Adipocyte (in vitro differentiated cells): ENCODE data around the gene MYO1A.
"Not testable (repeated sequence)": the region's sequence is repeated elsewhere in the genome, so short reads cannot be mapped to it uniquely, and the experiment has no call there.

ENCODE experiments used
- DNase-seq: peaks from one replicate; pipeline ENCODE4 v3.0.0-alpha.2; 2015; ENCODE audit warnings: low read depth
- H3K27me3 ChIP-seq: replicated peaks from 2 replicates; pipeline ENCODE4 v1.7.0; 2013; ENCODE audit warnings: mild to moderate bottlenecking, low read length, moderate library complexity; ENCODE audit not compliant: control insufficient read depth, insufficient read depth
- H3K36me3 ChIP-seq: 2 replicates; pipeline ENCODE4 v1.7.0; 2013; ENCODE audit warnings: low read length, mild to moderate bottlenecking, moderate library complexity; ENCODE audit not compliant: control insufficient read depth, insufficient read depth, severe bottlenecking
- H3K4me1 ChIP-seq: 2 replicates; pipeline ENCODE4 v1.7.0; 2013; ENCODE audit warnings: mild to moderate bottlenecking, low read length, moderate library complexity; ENCODE audit not compliant: control insufficient read depth, insufficient read depth
- H3K4me3 ChIP-seq: 2 replicates; pipeline ENCODE4 v1.7.0; 2013; ENCODE audit warnings: mild to moderate bottlenecking, low read length, moderate library complexity
- H3K9ac ChIP-seq: 2 replicates; pipeline ENCODE4 v1.7.0; 2013; ENCODE audit warnings: mild to moderate bottlenecking, low read length, moderate library complexity
- H3K9me3 ChIP-seq: 2 replicates; pipeline ENCODE4 v1.7.0; 2013; ENCODE audit warnings: mild to moderate bottlenecking, low read length, moderate library complexity; ENCODE audit not compliant: control insufficient read depth

MYO1A gene

DNA sequence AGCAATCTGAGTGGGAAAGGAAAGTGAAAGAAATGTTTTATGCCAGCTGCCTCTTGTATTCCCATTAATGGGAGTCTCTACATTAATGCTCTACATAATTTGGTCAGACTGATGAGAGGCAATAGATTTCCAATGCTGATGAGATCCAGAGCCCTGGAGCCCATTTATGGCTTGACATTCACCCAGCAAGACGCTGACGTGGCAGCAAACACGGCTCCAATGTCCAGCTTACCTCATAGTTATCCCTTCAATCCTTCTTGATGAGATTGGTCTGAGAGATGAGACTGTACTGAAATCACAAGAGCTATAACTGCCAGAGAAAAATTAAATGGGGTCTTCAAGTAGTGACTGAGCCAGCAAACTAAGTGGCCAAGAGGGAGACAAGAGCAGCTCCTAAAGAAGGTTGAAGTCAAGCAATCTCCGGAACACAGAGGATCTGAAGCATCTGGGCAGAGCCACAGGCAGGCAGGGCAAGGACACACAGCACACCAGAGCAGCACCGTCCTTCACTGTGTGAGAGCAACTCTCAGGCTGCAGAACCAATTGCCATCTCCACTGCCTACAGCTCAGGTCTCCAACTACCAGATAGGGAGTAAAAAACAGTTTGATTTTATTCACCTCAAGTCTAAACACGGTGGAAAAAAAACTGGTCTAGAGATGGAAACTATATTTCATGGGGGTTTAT is 7.3 kb upstream of the MYO1A start:
- H3K27me3 ChIP-seq = no peaks in the 10 kb centered on the region
- H3K4me3 ChIP-seq = no peak overlapping the region
- H3K4me1 ChIP-seq = no peaks in the 10 kb centered on the region
- peaks cover 23% of the 10 kb centered on the region for H3K36me3 ChIP-seq
- no peak for DNase-seq
- H3K9ac ChIP-seq = no peak overlapping the region
- no peaks in the 10 kb centered on the region for H3K9me3 ChIP-seq

GRCh38 chr12:57055824-57056223 is 5.9 kb upstream of the MYO1A start:
- Histone ChIP-seq H3K27me3 (no peaks in the 10 kb centered on the region), H3K9ac (no peak overlapping the region), H3K36me3 (peaks cover 23% of the 10 kb centered on the region), H3K4me3 (no peak overlapping the region), H3K4me1 (no peaks in the 10 kb centered on the region), H3K9me3 (no peaks in the 10 kb centered on the region)
- no peak for DNase-seq

DNA sequence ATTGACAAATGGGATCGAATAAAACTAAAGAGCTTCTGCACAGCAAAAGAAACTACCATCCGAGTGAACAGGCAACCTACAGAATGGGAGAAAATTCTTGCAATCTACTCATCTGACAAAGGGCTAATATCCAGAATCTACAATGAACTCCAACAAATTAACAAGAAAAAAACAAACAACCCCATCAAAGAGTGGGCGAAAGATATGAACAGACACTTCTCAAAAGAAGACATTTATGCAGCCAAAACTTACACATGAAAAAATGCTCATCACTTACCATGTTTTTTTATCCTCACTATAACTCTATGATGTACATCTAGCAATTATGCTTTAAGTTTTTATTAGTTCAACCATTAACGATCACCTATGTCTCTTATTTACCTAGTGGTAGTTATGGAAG is 4.0 kb upstream of the MYO1A start:
- H3K9me3 ChIP-seq, DNase-seq, H3K4me3 ChIP-seq, H3K4me1 ChIP-seq, H3K9ac ChIP-seq, H3K36me3 ChIP-seq: not testable (repeated sequence)
- H3K27me3 ChIP-seq = peaks cover 11% of the 10 kb centered on the region

DNA sequence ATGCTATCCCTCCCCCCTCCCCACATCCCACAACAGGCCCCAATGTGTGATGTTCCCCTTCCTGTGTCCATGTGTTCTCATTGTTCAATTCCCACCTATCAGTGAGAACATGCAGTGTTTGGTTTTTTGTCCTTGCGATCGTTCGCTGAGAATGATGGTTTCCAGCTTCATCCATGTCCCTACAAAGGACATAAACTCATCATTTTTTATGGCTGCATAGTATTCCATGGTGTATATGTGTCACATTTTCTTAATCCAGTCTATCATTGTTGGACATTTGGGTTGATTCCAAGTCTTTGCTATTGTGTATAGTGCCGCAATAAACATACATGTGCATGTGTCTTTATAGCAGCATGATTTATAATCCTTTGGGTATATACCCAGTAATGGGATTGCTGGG is 3.2 kb upstream of the MYO1A start:
- not testable (repeated sequence) for H3K4me1 ChIP-seq, H3K9ac ChIP-seq, DNase-seq, H3K36me3 ChIP-seq, H3K9me3 ChIP-seq, H3K4me3 ChIP-seq
- peaks cover 15% of the 10 kb centered on the region for H3K27me3 ChIP-seq

DNA sequence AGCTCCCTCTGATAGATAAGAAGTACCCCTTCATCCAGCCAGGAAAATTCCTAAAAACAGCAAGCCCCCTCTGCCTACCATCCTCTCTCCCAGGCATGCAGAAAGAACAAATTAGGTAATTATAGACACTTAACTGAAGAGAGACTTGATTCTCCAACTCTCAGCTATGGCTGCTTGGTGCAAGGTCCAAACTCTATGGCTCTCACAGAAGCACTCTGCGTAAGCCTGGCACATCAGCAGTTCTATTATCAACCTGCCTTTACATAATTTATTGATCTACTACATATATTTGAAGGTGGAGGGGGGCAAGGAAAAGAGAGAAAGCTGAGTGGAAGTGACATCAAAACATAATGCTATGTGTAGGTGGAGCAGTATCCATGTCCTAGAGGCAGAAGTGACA is 1.1 kb upstream of the MYO1A start:
- no peaks in the 10 kb centered on the region for H3K4me1 ChIP-seq
- no peaks in the 10 kb centered on the region for H3K36me3 ChIP-seq
- no peaks in the 10 kb centered on the region for H3K9me3 ChIP-seq
- DNase-seq = no peak
- H3K4me3 ChIP-seq = no peak overlapping the region
- peaks cover 35% of the 10 kb centered on the region for H3K27me3 ChIP-seq
- H3K9ac ChIP-seq = no peak overlapping the region

DNA sequence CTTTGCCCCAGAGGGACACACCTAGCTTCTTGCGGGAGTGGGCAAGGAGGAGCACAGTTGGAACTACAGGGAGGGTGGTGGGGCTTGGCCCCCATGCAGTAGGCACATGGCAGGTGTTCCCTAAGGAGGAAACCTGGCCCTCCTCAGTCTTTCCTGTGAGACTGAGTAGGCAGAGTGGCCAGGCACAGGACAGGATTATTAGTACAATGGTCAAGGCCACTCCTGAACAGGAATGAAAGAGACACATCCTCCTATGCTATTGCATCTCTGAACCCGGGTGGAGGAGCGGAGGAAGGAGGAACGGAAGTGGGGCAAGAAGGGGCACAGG is 846 bp downstream of the MYO1A start:
- Histone ChIP-seq H3K27me3 (peaks cover 50% of the 10 kb centered on the region), H3K4me3 (no peak overlapping the region), H3K9ac (no peak overlapping the region), H3K4me1 (no peaks in the 10 kb centered on the region), H3K36me3 (no peaks in the 10 kb centered on the region), H3K9me3 (no peaks in the 10 kb centered on the region)
- DNase-seq = no peak

DNA sequence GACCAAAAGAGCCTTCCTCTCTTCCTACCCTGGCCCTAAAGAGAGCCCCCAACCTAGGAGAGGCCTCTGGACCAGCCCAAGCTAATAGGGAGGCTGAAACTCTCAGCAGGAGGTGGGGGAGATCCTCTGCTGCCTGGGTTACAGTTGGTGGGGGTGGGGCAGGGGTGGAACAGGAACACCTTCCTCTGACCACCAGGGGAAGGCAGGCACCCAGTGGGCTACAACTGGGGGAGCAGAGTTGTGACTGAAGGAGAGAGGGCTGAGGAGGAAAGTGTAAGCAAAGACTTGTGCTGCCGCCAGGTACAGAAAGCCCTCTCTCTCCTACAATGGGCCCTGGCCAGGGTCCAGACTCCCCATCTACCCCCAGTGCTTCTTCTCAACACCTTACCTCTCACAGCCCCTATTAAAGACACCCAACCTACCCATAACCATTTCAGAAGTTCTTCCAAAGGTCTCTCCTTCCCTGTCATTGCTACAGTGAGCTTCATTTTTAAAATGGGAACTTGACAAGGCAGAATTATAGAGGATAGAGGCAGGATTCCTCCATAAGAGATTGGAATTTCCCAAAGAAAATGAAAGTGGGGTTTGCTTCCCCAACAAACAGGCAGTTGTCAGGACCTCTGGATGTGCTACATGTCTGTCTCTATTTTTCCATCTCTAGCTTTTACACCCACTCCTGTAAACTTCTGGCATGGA is 1.4 kb downstream of the MYO1A start:
- H3K9ac ChIP-seq = no peak overlapping the region
- no peaks in the 10 kb centered on the region for H3K9me3 ChIP-seq
- H3K27me3 ChIP-seq = peaks cover 55% of the 10 kb centered on the region
- no peak for DNase-seq
- no peak overlapping the region for H3K4me3 ChIP-seq
- no peaks in the 10 kb centered on the region for H3K4me1 ChIP-seq
- H3K36me3 ChIP-seq = no peaks in the 10 kb centered on the region

DNA sequence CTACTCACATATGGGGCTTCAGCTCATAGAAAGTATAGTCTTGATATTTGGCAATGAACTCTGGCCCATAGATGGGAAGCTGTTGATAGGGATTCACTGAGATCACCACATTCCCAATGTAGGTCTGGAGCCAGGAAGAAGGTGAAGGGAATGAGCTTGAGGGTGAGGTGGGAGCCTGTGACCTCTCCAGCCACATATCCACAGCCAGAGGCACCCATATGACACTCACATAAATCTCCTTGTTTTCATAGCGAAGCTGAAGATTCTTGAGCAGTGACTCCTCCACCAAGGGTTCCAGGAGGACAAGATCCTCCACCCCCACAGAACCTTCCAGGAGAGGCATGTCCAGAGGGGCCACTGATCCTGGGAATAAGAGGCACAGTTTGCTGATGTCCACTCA is 1.9 kb downstream of the MYO1A start:
- no peak overlapping the region for H3K4me3 ChIP-seq
- no peak overlapping the region for H3K9ac ChIP-seq
- H3K36me3 ChIP-seq = no peaks in the 10 kb centered on the region
- H3K27me3 ChIP-seq = peaks cover 61% of the 10 kb centered on the region
- no peak for DNase-seq
- H3K4me1 ChIP-seq = no peaks in the 10 kb centered on the region
- H3K9me3 ChIP-seq = no peaks in the 10 kb centered on the region

- H3K9ac ChIP-seq = no peak overlapping the region
- DNase-seq = no peak
- H3K4me1 ChIP-seq = no peaks in the 10 kb centered on the region
- H3K9me3 ChIP-seq = no peaks in the 10 kb centered on the region
- peaks cover 67% of the 10 kb centered on the region for H3K27me3 ChIP-seq
- H3K36me3 ChIP-seq = no peaks in the 10 kb centered on the region
- no peak overlapping the region for H3K4me3 ChIP-seq
Observed at GRCh38 chr12:57046947-57047890, 2.7 kb downstream of the MYO1A start.

GRCh38 chr12:57046086-57046791 is 3.7 kb downstream of the MYO1A start:
- Histone ChIP-seq H3K9me3 (no peaks in the 10 kb centered on the region), H3K9ac (no peak overlapping the region), H3K4me1 (no peaks in the 10 kb centered on the region), H3K36me3 (no peaks in the 10 kb centered on the region), H3K27me3 (peaks cover 73% of the 10 kb centered on the region), H3K4me3 (no peak overlapping the region)
- no peak for DNase-seq

DNA sequence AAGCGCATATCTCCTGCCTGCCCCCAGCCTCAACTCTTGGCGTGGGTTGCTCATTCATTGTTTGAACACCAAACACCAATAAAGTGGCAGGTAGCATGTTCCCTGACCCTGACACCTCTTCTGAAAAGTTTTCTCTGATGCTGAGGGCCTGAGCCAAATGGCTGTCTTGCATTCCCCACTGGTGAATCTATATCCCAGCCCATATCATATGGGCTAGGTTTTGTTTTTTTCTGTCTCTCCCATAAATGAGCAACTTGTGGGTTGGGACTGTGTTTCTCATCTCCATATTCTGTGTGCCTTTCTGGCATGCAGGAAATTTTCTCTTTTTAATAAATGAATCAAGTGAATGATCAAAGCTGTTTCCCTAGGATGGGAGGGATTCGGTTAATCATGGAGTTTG is 5.0 kb downstream of the MYO1A start:
- H3K9me3 ChIP-seq = no peaks in the 10 kb centered on the region
- peaks cover 84% of the 10 kb centered on the region for H3K27me3 ChIP-seq
- no peak overlapping the region for H3K9ac ChIP-seq

More for the DNA sequence above, 5.0 kb downstream of the MYO1A start:
- H3K4me1 ChIP-seq = no peaks in the 10 kb centered on the region
- no peak for DNase-seq
- H3K36me3 ChIP-seq = no peaks in the 10 kb centered on the region
- H3K4me3 ChIP-seq = no peak overlapping the region
